ENCODE data around the gene PARD6A.

Gene PARD6A

DNA sequence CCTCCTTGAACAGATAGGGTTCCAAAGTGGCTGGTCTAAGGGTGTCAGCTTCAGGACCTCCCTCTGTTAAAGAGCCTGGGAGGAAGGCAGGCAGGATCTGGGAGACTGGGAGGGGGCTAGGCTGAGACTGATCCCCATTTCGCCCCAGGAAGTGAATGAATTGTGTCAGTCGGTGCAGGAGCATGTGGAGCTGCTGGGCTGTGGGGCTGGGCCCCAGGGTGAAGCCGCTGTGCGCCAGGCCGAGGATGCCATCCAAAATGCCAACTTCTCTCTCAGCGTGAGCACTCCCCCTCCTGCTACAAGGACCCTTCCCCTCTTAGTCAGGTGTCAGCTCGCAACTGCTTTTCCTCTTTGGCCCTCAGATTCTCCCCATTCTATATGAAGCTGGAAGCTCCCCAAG is 9.7 kb upstream of the PARD6A start:
- Histone ChIP-seq H3K27ac (no peak overlapping the region), H3K27me3 (ENCODE audit: insufficient read depth, low read depth, severe bottlenecking) (no peaks in the 10 kb centered on the region), H3K36me3 (peaks cover 36% of the 10 kb centered on the region), H3K4me3 (ENCODE audit: low read depth, low read length) (no peak overlapping the region), H3K9me3 (ENCODE audit: severe bottlenecking) (no peaks in the 10 kb centered on the region)
- DNase-seq, result no peak
- TF ChIP-seq, protein P1, sequence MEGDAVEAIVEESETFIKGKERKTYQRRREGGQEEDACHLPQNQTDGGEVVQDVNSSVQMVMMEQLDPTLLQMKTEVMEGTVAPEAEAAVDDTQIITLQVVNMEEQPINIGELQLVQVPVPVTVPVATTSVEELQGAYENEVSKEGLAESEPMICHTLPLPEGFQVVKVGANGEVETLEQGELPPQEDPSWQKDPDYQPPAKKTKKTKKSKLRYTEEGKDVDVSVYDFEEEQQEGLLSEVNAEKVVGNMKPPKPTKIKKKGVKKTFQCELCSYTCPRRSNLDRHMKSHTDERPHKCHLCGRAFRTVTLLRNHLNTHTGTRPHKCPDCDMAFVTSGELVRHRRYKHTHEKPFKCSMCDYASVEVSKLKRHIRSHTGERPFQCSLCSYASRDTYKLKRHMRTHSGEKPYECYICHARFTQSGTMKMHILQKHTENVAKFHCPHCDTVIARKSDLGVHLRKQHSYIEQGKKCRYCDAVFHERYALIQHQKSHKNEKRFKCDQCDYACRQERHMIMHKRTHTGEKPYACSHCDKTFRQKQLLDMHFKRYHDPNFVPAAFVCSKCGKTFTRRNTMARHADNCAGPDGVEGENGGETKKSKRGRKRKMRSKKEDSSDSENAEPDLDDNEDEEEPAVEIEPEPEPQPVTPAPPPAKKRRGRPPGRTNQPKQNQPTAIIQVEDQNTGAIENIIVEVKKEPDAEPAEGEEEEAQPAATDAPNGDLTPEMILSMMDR (IDR thresholded peaks at IDR 0.05; ENCODE audit: low read depth, low read length), result no peak

DNA sequence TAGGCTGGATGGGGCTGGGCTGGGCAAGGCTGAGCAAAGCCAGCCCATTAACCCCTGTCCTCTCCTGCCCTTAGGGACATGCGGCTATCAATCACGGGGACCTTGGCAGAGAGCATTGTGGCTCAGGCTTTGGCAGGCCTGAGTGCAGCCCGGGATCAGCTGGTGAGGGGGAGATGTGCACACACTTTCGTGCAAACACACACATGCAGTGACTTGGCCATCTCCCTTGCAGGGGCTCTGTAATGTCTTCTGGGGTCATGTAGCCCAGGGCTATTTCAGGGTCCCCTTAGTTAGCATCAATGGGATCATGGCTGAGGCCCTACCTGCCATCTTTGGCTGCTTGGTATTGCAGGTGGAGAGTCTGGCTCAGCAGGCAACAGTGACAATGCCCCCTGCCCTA is 8.9 kb upstream of the PARD6A start:
- Histone ChIP-seq H3K4me3 (ENCODE audit: low read depth, low read length) (no peak overlapping the region), H3K27ac (no peak overlapping the region), H3K9me3 (ENCODE audit: severe bottlenecking) (no peaks in the 10 kb centered on the region), H3K27me3 (ENCODE audit: insufficient read depth, low read depth, severe bottlenecking) (no peaks in the 10 kb centered on the region), H3K36me3 (peaks cover 41% of the 10 kb centered on the region)
- TF ChIP-seq, protein P1 (IDR thresholded peaks at IDR 0.05; ENCODE audit: low read depth, low read length), result no peak
- no peak for DNase-seq

DNA sequence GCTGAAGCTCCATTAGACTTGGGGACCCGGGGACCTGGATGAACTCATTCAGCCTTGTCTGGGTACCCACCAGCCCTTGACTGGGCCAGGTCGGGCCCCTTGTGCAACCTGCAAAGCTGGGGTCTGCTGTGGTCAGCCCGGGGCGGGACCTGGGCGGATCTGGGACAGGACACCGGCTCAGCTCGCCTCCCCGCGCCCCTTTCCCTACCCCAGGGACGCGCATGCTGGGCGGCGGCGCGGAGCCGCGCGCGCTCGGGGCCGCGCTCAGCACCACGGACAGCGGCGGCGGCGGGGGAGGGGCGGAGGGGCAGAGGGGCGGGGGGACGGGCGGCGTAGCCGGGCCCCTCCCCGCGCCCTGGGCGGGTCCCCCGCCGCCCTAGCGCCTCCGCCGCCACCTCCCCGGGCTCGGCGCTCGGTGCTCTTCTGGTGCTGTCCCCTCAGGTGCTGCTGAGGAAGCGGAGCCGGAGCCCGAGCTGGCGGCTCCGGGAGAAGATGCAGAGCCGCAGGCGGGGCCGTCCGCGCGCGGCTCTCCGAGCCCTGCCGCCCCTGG is 8.1 kb upstream of the PARD6A start:
- Histone ChIP-seq H3K36me3 (peaks cover 49% of the 10 kb centered on the region), H3K27ac (peak overlapping the region; percentile 89), H3K9me3 (ENCODE audit: severe bottlenecking) (no peaks in the 10 kb centered on the region), H3K27me3 (ENCODE audit: insufficient read depth, low read depth, severe bottlenecking) (no peaks in the 10 kb centered on the region), H3K4me3 (ENCODE audit: low read depth, low read length) (peak overlapping the region; percentile 85)
- peak; percentile 49 for DNase-seq
- TF ChIP-seq, protein P1 (IDR thresholded peaks at IDR 0.05; ENCODE audit: low read depth, low read length), result no peak

DNA sequence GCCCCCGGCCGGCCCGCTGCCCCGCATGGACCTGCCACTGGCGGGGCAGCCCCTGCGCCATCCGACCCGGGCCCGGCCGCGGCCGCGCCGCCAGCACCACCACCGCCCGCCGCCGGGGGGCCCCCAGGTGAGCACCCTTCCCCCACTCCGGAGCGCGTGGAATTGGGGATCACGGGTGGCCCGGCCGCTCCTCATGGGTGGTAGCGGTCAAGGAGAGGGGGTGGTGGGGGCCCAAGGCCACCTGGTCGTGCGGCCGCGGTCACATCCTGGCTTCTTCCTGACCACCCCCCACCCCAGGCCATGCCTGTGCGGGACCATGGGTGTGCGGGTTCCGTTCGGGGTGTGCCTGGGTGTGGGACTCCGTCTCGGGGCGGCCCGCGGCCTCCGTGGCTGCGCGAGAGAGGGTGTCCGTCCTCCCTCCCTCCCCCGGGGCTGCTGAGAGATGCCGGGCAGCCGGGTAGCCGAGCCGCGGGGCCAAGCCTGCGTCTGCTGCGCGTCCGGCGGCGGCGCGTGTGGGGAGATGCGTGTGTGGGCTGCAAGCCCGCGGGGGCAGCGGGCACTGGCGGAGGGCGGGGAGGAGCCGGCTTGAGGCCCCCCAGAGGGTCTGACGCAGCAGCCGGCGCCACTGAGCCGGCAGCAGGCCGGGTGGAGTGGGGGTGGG is 7.5 kb upstream of the PARD6A start:
- Histone ChIP-seq H3K36me3 (peaks cover 55% of the 10 kb centered on the region), H3K9me3 (ENCODE audit: severe bottlenecking) (no peaks in the 10 kb centered on the region), H3K4me3 (ENCODE audit: low read depth, low read length) (peak overlapping the region; percentile 85), H3K27ac (peak overlapping the region; percentile 89), H3K27me3 (ENCODE audit: insufficient read depth, low read depth, severe bottlenecking) (no peaks in the 10 kb centered on the region)
- DNase-seq, result peak; percentile 68
- TF ChIP-seq, protein P1 (IDR thresholded peaks at IDR 0.05; ENCODE audit: low read depth, low read length), result peak; percentile 46

DNA sequence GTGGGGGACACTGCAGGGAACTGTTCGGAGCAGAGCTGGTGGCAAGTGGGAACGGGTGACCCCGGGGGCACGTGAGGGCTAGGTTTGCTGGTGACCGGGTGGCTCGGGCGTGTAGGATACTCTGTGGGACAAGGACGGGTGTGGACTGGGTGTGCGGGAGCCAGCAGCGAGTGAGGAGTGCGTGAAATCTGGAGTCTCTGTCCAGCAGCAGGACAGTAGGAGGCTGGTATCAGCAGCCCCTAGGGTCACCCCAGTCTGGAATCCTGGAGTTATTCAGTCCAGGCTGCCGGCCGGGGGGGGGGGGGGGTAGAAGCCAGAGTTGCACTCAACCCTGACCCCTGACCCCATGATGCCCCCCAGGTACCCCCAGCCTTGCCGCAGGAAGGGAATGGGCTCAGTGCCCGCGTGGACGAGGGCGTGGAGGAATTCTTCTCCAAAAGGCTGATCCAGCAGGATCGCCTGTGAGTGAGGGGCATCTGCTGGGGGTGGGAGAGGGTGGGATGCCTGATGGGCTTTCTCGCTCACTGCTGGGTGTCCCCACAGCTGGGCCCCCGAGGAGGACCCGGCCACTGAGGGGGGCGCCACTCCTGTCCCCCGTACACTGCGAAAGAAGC is 6.9 kb upstream of the PARD6A start:
- peak overlapping the region; percentile 85 for H3K4me3 ChIP-seq (ENCODE audit: low read depth, low read length)
- TF ChIP-seq, protein P1 (IDR thresholded peaks at IDR 0.05; ENCODE audit: low read depth, low read length), result no peak
- no peaks in the 10 kb centered on the region for H3K9me3 ChIP-seq (ENCODE audit: severe bottlenecking)
- H3K36me3 ChIP-seq, result peaks cover 61% of the 10 kb centered on the region
- DNase-seq, result no peak
- H3K27me3 ChIP-seq (ENCODE audit: insufficient read depth, low read depth, severe bottlenecking), result no peaks in the 10 kb centered on the region
- H3K27ac ChIP-seq, result peak overlapping the region; percentile 89

Data from WERI-Rb-1 (cell line).